Spleen (tissue), 7 donors: ENCODE results near the gene GRIK4.

Experiments used
- CTCF ChIP-seq, 11 experiments: fragments of 200-600 bp in 7 of 11; fragments of 450-650 bp in 4 of 11; sonication (generic) in 4 of 11; IDR thresholded peaks in 8 of 11; conservative IDR thresholded peaks in 3 of 11; 1 replicate in 7 of 11; 2 replicates in 4 of 11; pipeline versions ENCODE4 v1.4.0 to v1.8.0; 2016 to 2021; ENCODE audit warnings: antibody characterized with exemption in 11 of 11, inconsistent platforms in 4 of 11, mild to moderate bottlenecking in 1 of 11
- POLR2AphosphoS5 ChIP-seq, 3 donors: sonication (generic); formaldehyde crosslinking; IDR thresholded peaks; one replicate each; pipeline ENCODE4 v1.5.1; 2017; ENCODE audit warnings: antibody characterized with exemption in 3 of 3
- donor health status: DM: no; HTN: no; CAD: no; lungs with moderate emphysema.
- donor health status: DM: no; HTN: no; CAD: no.
- donor health status: DM: no; HTN: no; CAD: no.

- TF ChIP-seq CTCF (IDR thresholded peaks at IDR 0.05 in 8 of 11, conservative IDR thresholded peaks at IDR 0.05 in 3 of 11) (no peak), POLR2AphosphoS5 (IDR thresholded peaks at IDR 0.05) (no peak)
These were observed 191.1 kb downstream of the GRIK4 start for GRCh38 chr11:120702656-120703055.
